HG03575 (cell line): ENCODE measurements around the gene BCAS4.

Experiments
- ATAC-seq: cut with Tn5 transposase; IDR thresholded peaks from one replicate; pipeline ENCODE4 v1.9.1; 2021; ENCODE audit not compliant: unreplicated experiment, insufficient number of reproducible peaks, low FRiP score; ENCODE audit errors: extremely low read depth

Gene BCAS4

DNA sequence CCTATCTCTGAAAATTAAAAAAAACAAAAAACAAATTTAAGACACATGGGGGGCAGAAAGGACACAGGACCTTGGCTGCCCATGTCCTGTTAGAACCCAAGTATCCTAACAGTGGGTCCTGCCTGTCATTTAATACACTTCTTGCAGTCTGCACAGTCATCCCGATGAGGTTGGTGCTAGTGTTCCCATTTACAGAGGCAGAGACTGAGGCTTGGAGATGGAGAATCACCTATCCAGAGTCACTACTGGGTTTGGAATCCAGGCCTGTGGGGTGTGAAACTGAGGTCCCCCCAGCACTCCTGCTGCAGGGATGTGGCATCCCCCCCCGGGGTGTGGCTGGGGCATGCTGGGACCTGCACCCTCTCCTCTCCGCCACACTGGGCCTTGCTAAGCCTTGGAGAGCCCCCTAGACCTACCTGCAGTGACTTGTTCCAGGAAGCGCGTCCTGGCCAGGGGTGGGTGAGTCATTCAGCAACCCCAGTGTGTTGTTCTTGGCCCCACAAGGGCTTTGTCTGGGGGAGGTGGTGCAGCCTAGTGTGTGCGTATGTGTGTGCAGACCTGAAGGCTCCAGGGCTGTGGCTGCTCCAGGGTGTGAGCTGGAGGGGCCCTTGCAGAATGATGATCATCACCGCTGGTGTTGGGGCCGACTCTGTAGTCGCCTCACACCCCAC is 49.7 kb downstream of the BCAS4 start:
- ATAC-seq = peak; percentile 72

DNA sequence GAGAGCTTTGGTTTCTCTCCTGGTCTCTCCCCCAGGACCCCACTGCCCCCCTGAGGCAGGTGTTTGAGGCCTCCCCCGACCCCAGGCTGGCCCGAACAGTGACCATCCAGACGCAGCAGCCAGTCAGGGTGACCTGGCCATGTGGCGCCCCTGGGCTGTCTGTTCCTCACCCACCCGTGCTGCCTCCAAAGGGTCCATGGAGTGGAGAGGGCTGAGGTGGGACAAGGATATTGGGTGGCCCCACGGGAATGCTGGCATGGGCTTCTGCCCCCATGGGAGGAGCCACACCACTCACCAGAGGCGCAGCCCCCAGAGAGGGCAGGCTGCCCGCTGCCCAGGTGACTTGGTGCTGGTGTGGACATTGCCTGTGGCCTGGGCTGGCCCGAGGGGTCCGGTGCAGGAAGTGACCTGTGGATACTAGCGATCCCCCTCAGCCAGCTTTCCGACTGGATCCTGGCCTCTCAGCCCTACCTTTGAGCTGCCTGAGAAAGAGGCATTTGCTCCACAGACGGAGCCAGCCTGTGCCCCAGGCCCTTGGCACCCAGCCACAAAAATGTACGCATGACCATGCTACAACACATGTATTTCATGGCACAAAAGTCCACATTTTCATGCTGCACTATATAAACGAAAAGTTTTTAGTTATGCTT is 50.8 kb downstream of the BCAS4 start:
- no peak for ATAC-seq

DNA sequence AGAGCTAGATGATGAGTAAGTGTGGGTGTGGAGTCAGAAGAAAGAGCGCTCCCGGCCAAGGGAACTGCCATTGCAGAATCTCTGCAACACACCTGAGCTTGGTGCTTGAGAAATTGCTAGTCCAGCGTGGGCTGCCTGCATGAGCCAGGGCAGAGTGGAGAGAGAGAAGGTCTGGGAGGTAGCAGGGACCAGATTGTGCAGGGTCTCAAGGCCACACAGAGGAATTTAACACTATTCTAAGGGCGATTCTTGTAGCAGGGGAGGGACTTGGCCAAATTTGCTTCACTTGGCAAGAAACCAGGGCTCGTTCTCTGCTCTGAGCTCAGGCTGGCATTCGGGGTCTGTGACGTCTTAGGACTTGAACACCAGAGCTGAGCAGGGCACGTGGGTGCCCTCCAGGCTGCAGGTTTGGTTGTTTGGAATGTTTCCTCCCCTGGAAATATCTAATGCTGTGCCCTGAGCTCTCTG is 53.5 kb downstream of the BCAS4 start:
- no peak for ATAC-seq

DNA sequence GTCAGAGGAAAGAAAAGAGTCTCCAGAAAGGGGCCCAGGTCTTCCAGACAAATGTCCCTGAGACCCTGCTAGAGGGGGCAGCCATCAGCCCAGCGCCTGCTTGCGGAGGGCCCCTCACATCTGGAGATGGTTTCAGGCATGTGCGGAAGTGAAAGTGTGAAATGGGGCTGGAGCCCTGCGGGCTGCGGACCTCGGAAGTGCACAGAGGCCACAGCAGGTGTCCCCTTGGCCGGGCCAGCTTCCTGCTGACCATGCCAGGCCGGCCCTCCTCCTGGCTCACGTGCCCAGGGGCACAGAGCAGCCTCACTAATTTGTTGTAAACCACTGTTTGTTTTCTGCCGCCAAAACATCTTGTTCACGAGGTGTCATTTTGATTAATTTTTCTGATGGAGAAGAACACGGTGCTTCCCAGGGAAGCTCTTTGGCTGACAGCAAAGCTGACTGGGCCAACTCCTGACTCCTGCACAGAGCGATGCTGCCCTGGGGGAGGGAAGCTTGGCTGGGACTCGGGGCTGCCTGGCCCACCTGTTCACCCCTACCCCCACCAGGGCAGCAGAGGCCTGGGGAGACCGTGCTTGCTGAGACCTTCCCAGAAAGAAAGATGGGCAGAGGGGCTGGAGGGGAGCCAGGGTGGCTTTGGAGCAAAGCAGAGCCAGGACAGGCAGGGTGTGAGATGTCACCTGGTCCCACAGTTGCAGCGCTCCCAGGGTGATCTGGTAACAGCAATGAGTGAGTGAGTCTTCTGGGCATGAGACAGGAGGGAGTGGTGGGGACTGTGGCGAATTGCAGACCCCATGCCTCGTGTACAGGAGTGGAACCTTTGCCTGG is 54.2 kb downstream of the BCAS4 start:
- ATAC-seq = no peak

DNA sequence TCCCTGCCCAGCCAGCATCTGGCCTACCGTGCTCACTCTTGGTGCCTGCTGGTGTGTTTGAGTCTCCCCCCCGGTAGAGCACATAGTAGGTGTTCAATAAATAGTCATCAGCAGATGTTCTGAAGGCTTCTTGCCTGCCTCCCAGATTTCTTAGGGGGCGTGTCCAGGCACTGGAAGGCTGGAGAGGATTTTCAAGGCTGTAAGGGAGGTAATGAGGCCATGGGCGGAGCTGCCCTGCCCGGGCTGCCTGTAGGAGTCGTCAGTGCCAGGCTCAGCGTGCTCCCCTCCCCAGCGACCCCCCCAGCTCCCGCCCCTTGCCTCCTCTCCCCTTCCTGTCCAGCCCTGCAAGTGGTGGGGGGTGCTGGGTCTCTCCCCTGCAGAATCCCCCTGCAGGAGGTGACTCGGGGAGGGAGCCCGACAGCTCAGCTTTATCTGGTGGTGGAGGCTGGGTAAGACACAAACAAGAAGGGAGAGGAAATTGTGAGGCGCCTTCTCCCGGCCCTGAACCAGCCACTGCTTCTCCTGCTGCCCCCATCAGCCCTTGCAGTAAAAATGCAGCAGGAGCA is 55.9 kb downstream of the BCAS4 start:
- no peak for ATAC-seq

DNA sequence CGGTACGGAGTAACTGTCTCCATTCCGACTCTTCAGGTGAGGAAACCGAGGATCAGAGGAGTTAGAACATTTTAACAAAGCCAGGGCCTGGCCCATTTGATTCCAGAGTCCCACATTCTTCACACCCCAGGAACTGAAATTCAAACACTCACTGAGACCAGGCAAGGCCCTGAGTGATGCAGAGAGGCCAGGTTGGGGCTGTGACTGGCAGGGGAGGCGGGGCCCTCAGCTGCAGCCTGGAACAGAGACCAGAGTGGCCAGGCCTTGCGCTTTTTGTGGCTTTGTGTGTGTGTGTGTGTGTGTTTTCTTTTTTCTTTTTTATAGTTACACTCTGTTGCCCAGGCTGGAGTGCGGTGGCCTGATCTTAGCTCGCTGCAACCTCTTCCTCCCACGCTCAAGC is 57.2 kb downstream of the BCAS4 start:
- no peak for ATAC-seq

DNA sequence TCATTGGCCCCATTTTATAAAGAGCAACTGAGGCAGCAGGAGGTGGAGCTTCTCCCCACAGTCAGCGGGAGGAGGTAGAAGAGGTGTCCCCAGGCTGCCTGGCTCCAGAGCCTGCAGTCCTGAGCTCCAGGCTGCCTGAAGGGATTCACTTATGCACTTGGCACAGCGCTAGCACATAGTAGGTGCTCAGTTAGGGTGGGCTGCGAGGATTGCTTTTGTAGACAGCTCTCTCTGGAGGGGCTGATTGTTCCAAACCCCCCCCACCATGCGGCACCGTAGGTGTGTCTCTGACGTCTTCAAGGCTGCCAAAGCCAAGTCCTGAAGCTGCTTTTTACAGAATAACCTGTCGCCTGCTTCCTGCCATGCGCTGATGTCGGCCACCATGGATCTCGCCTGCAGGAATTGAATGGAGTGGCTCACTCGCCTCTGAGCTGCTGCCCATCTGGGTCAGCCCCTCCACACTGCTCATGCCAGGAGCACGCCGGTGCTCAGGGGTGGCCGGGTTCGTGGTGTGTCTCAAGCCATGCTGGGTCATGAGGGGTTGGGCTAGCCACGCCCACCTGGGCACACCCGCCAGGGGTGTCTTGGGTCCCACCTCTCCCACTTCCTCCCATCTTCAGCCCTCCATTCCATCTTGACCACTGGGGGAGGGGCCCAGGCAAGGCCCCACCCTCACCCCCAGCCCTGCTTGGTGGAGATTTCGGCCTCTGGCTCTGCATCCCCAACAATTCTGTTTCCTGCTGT is 59.8 kb downstream of the BCAS4 start:
- no peak for ATAC-seq

DNA sequence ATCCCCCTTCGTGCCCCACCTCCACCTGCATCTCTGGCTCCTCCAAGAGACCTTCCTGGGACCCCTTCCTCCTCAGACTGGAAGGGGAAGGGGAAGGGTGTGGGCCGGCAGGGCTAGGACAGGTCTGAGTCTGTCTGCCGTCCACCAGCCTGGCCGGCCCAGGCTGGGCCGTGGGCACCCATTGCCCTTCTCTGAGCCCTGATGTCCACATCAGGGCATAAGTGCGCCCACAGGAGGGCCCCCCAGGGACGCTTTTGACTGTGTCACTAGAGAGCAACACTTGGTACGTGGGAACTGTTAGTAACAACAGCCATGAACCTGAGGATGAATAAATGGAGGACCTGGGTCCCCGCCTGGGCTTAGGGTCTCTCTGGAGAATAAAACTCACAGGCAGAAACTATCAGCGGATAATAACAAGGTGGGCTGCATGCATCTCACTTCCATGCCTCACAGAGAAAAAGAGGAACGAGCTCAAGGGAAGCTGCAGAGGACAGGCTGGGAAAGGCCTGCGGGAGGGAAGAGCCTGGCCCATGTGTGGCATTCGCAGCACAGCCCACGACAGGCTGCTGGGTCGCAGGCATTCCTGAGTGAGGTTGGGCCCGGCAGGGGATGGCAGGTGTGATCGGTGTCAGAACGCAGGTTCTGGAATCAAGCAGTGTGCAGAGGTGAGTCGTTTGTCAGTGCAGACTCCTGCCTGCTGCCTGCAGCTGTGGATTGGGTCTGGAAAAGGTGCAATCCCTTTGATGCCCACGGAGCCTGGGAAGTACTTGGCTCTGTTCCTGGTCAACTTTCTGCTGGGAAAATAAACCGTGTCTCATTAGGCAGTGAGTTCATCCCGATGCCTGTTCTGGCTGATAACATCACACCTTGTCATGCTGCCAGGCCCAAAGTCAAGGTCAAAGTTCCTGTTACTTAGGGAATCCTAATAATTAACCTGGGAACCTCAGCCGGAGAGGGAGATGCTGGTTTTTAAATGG is 60.9 kb downstream of the BCAS4 start:
- ATAC-seq = no peak

DNA sequence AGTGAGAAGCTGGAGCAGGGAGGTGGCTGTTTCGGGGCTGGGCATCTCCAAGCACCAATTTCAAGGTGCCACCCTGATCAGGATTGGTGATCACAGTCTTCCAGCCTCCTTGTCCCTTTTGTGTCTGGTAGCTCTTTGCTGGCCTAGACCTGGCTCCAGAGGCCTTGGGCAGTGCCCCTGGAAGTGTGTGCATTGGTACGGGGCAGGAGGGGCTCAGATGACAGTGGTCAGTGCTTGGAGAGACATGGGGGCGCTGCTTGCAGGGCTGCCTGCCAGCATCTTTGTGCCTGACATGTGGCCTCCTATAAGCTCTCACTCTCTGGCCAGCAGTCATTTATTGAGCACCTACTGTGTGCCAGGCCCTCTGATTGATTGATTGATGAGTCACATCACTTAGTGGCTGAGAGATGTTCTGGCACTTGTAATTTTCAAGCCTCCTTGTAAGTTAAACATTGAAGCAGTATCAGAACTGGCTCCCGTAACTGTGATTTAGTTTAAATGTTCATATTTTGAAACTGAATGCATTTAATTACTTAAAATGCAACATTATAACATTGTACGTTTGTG is 61.7 kb downstream of the BCAS4 start:
- ATAC-seq = no peak

DNA sequence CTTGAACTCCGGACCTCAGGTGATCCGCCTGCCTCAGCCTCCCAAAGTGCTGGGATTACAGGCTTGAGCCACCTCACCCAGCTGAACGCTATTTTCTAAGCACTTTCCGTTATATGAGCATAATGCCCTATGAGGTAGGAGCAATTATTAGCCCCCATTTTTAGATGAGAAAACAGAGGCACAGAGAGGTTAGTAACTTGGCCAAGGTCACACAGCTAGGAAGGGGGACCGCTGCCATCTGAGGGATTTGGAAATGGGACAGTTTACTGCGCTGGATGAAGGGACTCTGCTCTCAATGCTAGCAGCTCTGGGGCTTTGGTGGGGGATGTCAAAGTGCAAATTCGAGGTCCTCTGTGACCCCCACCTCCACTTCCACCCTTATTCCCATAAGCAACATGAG is 62.5 kb downstream of the BCAS4 start:
- no peak for ATAC-seq

DNA sequence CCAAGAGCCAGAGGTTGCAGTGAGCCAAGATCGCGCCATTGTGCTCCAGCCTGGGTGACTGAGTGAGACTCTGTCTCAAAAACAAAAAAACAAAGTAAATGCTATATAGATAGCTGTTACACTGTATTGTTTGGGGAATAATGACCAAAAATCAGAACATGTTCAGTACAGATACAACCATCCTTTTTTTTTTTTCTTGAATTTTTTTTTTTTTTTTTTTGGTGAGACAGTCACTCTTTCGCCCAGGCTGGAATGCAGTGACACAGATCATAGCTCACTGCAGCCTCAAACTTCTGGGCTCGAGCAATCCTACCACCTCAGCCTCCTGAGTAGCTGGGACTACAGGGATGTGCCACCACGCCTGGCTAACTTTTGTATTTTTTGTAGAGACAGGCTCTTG is 63.7 kb downstream of the BCAS4 start:
- ATAC-seq = no peak

DNA sequence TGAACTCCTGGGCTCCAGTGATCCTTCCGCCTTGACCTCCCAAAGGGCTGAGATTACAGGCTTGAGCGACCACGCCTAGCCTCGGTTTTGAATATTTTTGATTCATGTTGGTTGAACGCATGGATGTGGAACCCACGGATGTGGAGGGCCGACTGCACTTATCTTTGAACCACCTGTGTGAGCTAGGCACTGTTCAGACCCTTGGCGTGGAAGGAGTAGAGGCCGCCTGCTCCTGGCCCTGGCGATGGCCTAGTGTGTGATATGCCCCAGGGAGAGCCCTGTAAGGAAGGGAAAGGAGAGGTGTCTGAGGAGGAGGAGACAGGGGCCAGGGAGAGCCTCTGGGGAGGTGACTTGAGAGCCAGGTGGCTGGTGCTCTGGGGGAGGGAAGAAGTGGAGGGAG is 64.3 kb downstream of the BCAS4 start:
- no peak for ATAC-seq

DNA sequence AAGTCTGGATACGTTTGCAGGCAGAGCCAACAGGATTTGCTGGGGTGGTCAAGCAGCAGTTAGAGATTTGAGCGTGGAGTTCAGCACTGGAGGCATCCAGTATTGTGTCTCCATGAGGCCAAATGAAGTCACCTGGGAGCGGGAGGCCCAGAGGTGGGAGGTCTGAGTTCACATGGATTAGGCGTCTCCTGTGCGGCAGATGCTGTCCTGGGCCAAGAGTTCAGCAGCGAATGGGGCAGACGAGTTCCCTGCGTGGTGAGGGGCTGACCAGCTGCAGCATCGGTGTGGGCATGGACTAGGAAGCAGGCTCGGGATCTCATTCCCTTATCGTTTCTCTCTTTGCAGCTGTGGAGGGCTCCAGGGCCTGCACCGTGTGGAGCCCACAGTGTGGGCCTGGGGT is 66.2 kb downstream of the BCAS4 start:
- ATAC-seq = no peak

DNA sequence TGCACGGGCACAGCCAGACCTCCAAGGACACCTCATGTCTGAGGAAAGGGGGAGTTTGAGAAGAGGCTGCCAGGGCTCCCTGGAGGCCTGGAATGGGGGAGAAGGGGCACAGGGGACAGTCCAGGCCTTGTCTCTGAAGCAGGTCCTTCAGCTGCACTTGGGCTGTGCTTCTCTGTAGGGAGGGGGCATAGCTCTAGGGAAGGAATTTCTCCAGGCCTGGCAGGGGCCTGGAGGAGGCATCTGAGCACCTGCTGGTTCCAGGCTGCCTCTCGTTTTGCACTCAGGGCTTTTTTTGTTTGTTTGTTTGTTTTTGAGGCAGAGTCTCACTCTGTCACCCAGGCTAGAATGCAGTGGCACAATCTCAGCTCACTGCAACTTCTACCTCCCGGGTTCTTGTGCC is 67.7 kb downstream of the BCAS4 start:
- ATAC-seq = no peak

DNA sequence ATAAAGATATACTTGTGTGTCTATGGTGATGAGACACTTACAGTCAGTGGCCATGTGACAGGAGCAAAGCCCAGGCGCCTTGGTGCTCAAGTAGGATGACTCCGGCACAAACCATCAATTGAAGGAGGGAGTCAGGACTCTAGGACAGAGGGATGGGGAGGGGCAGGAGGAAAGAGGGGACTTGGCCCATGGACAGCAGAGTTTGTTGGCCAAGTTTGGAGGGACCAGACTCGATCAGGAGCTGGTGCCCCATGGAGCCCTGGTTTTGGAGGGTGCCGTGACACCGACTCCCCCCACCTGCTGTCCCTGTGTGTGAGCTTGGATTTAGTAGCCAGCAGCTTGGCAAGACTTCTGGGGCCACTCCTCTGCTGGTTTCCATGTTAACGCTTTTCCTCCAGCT is 70.3 kb downstream of the BCAS4 start:
- no peak for ATAC-seq

DNA sequence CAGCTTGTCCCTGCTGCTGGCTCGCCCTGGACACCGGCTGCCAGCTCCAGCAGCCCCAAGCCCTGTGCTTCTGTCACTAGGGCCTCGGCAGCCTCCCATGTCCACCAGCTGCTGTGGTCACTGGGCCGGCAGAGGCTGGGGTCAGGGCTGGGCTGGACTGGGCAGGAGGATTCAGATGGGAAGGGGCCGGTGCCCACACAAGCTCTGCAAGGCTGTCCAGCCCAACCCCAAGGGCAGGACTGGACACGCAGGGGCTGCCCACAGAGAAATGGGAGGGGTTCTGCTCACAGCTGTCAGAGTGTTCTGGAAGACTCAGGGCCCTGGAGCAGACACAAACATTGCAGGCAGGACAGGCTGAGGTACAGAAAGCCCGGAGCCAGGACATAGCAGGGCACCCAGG is 70.7 kb downstream of the BCAS4 start:
- no peak for ATAC-seq

DNA sequence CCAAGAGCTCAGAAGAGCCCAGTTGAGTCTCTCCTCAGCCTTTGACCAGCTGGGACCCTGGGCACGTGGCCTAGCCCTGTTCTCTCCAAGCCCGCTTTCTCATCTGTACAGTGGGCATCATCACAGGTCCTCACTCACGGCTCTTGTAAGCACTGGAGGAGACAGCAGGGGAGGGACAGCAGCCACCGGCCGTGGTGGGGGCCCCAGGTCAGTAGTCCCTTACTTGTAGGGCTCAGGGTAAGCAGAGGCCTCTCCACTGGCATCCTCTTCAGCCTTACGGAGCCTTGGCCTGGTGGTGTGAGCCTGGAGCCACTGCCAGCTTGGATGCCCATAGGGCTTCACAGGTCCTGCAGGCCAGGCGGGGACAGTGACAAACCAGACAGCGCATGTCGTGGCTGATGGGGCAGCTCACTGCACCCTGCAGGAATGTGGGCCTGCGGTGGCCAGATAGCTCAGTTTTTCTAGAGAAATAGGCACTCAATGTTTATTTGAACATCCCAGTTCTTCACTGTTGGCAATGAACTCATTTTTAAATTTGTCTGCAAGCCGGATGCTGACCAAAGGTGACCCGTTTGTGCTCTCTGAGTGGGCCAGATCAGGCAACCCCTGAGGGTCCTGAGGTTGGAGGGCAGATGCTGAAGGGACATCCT is 71.3 kb downstream of the BCAS4 start:
- ATAC-seq = no peak
